ENCODE measurements around the gene ECD. TPM values are rescaled to one million over a fixed set of nuclear protein-coding genes. Genes with fewer than 3 reads are reported as not detected.

The ECD gene
- total RNA-seq, 1 donor from 2014 or later: 29.3 TPM

DNA sequence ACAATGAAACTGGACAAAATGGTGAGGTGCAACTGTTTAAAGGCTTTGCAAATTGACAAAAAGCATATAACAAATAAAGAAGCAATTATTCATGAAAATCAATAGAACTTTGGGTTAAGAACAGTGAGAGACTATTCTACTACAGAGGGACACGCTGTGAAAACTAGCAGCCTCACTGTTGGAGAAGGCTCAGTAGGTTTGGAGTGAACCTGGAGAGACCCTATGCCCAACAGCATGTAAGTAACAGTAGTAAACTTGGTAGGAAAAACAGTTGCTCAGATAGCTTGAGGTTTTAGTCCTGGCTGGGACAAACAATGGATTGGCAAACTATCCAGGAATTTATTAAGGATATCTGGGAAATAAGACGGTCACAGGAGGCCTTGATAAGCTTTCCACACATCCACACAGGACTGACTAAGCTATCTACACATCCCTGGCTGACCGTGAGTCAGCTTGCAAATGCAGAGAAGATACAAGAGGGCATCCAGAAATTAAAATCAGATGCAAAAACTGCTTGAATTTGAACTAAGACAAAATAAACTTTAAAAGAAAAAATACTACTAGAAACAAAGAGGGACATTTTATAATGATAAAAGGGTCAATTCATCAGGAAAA is 16.0 kb upstream of the ECD start:
- H3K9me3 Mint-ChIP-seq: no peaks in the 10 kb centered on the region
- DNase-seq (ENCODE audit: low read depth, low spot score): no peak
- H3K4me3 Mint-ChIP-seq: no peak overlapping the region
- H3K4me1 Mint-ChIP-seq: no peaks in the 10 kb centered on the region
- H3K27ac Mint-ChIP-seq (ENCODE audit: unreplicated experiment): no peak overlapping the region
- H3K36me3 Mint-ChIP-seq (ENCODE audit: low read depth): peaks cover 11% of the 10 kb centered on the region
- TF ChIP-seq, protein P1, sequence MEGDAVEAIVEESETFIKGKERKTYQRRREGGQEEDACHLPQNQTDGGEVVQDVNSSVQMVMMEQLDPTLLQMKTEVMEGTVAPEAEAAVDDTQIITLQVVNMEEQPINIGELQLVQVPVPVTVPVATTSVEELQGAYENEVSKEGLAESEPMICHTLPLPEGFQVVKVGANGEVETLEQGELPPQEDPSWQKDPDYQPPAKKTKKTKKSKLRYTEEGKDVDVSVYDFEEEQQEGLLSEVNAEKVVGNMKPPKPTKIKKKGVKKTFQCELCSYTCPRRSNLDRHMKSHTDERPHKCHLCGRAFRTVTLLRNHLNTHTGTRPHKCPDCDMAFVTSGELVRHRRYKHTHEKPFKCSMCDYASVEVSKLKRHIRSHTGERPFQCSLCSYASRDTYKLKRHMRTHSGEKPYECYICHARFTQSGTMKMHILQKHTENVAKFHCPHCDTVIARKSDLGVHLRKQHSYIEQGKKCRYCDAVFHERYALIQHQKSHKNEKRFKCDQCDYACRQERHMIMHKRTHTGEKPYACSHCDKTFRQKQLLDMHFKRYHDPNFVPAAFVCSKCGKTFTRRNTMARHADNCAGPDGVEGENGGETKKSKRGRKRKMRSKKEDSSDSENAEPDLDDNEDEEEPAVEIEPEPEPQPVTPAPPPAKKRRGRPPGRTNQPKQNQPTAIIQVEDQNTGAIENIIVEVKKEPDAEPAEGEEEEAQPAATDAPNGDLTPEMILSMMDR (conservative IDR thresholded peaks at IDR 0.05): no peak
- H3K27me3 Mint-ChIP-seq (ENCODE audit: low read depth): no peaks in the 10 kb centered on the region

DNA sequence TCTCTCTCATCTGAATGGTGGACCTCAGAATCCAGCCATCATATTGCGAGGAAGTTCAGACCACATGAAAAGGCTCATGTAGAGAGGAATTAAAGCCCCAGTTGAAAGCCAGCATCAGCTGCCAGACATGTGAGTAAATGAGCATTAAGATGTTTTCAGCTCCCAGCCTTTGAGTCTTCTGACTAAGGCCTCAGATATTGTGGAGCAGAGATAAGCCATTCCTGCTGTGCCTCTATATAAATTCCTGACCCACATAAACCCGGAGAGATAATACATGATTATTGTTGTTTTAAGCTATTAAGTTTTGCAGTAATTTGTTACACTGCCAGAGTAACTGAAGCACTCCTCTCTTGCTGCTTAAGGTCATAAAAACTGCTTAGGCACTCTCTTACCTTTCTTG is 14.8 kb upstream of the ECD start:
- Mint-ChIP-seq H3K4me1 (no peaks in the 10 kb centered on the region), H3K27ac (ENCODE audit: unreplicated experiment) (no peak overlapping the region), H3K4me3 (no peak overlapping the region), H3K27me3 (ENCODE audit: low read depth) (no peaks in the 10 kb centered on the region), H3K9me3 (no peaks in the 10 kb centered on the region), H3K36me3 (ENCODE audit: low read depth) (peaks cover 11% of the 10 kb centered on the region)
- TF ChIP-seq, protein P1 (conservative IDR thresholded peaks at IDR 0.05): no peak
- DNase-seq (ENCODE audit: low read depth, low spot score): no peak

DNA sequence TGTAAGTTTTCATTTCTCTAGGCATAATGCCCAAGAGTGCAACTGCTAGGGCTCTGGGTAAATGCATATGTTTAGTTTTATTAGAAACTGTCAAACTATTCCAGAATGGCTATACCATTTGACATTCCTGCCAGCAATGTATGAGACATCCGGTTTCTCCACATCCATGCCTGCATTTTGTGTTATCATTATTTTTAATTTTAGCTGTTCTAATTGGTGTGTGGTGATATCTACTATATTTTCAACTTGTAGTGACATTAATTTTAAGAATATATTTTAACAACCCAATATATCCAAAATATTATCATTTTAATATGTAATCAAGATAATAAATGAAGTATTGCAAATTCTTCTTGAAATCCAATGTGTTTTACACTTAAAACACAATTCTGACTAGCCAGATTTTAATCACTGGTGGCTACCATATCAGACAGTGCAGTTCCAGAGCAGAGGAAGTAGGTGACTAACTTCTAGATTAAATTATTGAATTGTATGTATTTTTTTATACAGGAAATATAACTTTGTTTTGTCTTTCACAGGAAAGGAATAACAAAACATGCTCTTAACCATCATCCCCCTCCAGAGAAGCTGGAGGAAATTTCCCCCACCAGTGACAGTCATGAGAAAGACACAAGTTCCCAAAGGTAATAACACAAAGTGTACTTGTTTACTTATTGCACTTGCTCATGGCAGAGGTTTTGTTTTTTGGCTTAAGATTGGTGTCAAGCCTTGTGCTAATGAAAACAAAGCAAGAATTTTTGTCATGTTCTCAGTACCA is 6.5 kb upstream of the ECD start:
- DNase-seq (ENCODE audit: low read depth, low spot score): no peak
- Mint-ChIP-seq H3K4me3 (no peak overlapping the region), H3K36me3 (ENCODE audit: low read depth) (no peaks in the 10 kb centered on the region), H3K27me3 (ENCODE audit: low read depth) (no peaks in the 10 kb centered on the region), H3K9me3 (no peaks in the 10 kb centered on the region), H3K4me1 (no peaks in the 10 kb centered on the region), H3K27ac (ENCODE audit: unreplicated experiment) (no peak overlapping the region)
- TF ChIP-seq, protein P1 (conservative IDR thresholded peaks at IDR 0.05): no peak

DNA sequence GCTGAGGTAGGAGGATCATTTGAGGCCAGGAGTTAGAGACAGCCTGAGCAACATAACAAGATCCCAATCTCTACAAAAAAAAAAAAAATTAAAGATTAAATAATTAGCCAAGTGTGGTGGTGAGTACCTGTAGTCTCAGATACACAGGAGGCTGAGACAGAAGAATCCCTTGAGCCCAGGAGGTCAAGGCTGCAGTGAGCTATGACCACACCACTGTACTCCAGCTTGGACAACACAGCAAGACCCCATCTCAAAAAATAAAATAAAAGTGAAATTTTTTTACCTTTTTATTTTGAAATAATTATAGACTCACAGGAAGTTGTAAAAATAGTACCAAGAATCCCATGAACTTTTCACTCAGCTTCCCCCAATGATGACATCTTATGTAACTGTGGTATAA is 5.1 kb upstream of the ECD start:
- Mint-ChIP-seq H3K27ac (ENCODE audit: unreplicated experiment) (no peak overlapping the region), H3K4me3 (no peak overlapping the region), H3K4me1 (peaks cover 7% of the 10 kb centered on the region), H3K27me3 (ENCODE audit: low read depth) (no peaks in the 10 kb centered on the region), H3K36me3 (ENCODE audit: low read depth) (peaks cover under 1% of the 10 kb centered on the region), H3K9me3 (no peaks in the 10 kb centered on the region)
- DNase-seq (ENCODE audit: low read depth, low spot score): no peak
- TF ChIP-seq, protein P1 (conservative IDR thresholded peaks at IDR 0.05): no peak

DNA sequence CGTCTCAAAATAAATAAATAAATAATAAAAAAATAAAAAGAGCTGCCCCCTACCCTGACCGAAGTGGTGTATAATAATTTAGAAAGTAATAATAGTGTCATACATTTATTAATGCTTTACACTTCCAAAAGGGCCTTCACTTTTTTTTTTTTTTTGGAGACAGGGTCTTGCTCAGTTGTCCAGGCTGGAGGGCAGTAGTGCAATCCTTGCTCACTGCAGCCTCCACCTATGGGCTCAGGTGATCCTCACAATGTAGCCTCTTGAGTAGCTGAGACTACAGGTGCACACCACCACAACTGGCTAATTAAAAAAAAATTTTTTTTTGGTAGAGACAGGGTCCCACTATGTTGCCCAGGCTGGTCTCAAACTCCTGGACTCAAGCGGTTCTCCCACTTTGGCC is 1.5 kb upstream of the ECD start:
- no peak for DNase-seq (ENCODE audit: low read depth, low spot score)
- H3K36me3 Mint-ChIP-seq (ENCODE audit: low read depth): peaks cover 3% of the 10 kb centered on the region
- H3K27me3 Mint-ChIP-seq (ENCODE audit: low read depth): no peaks in the 10 kb centered on the region
- no peak overlapping the region for H3K27ac Mint-ChIP-seq (ENCODE audit: unreplicated experiment)
- H3K9me3 Mint-ChIP-seq: no peaks in the 10 kb centered on the region
- TF ChIP-seq, protein P1 (conservative IDR thresholded peaks at IDR 0.05): no peak
- H3K4me3 Mint-ChIP-seq: peak overlapping the region; percentile 76
- peaks cover 28% of the 10 kb centered on the region for H3K4me1 Mint-ChIP-seq

All from neural crest cell (in vitro differentiated cells).